Naive thymus-derived CD4-positive, alpha-beta T cell (primary cell): Measurements from ENCODE around the gene TLCD3A. TPM values are rescaled to one million over a fixed set of nuclear protein-coding genes. Genes with fewer than 3 reads are reported as not detected.
"Not testable (repeated sequence)": the region's sequence is repeated elsewhere in the genome, so short reads cannot be mapped to it uniquely, and the experiment has no call there.

Experiments
- ATAC-seq: fragments of 150-1000 bp; cut with Tn5 transposase; 2 replicates; pipeline ENCODE4 v1.10.0; 2021; ENCODE audit warnings: mild to moderate bottlenecking, moderate library complexity
- CTCF ChIA-PET: fragments of 350-600 bp; sonication (Branson Sonifier 250); formaldehyde crosslinking; loops from one replicate; lab custom pipeline; 2021; ENCODE audit warnings: antibody characterized with exemption; lab: Charles Lee
- POLR2A ChIA-PET: fragments of 350-600 bp; sonication (Branson Sonifier 250); formaldehyde crosslinking; loops from one replicate; lab custom pipeline; 2021; ENCODE audit warnings: antibody characterized with exemption, inconsistent platforms; lab: Charles Lee
- DNase-seq, 9 donors: peaks; one replicate each; pipeline versions ENCODE4 v3.0.0 to v3.0.0-alpha.2; 2020 to 2022; ENCODE audit warnings: mixed read lengths in 1 of 9
- H3K27ac ChIP-seq: one replicate; pipeline ENCODE4 v1.7.0; 2013; ENCODE audit warnings: mild to moderate bottlenecking, low read depth, low read length, moderate library complexity
- H3K27me3 ChIP-seq, 2 donors: one replicate each; pipeline ENCODE4 v1.7.0; 2013; ENCODE audit warnings: low read length in 2 of 2, mild to moderate bottlenecking in 2 of 2, moderate library complexity in 2 of 2; ENCODE audit not compliant: control insufficient read depth in 2 of 2, insufficient read depth in 2 of 2
- H3K36me3 ChIP-seq, 3 experiments: 1 replicate in 2 of 3; 2 replicates in 1 of 3; pipeline ENCODE4 v1.7.0; 2013; ENCODE audit warnings: low read length in 3 of 3, mild to moderate bottlenecking in 3 of 3, moderate library complexity in 1 of 3; ENCODE audit not compliant: insufficient read depth in 3 of 3, control insufficient read depth in 2 of 3
- H3K4me1 ChIP-seq, 2 donors: one replicate each; pipeline ENCODE4 v1.7.0; 2013; ENCODE audit warnings: low read length in 2 of 2, mild to moderate bottlenecking in 2 of 2, moderate library complexity in 1 of 2; ENCODE audit not compliant: control insufficient read depth in 2 of 2, insufficient read depth in 2 of 2
- H3K4me3 ChIP-seq: 2 replicates; pipeline ENCODE4 v1.7.0; 2013; ENCODE audit warnings: mild to moderate bottlenecking, low read length
- H3K9me3 ChIP-seq, 3 experiments: 1 replicate in 2 of 3; 2 replicates in 1 of 3; pipeline ENCODE4 v1.7.0; 2013; ENCODE audit warnings: low read length in 3 of 3; ENCODE audit not compliant: control insufficient read depth in 2 of 3
- H3K27ac Mint-ChIP-seq, 9 donors: one replicate each; pipeline ENCODE4 v1.8.0; 2020 to 2022; ENCODE audit warnings: mixed read lengths in 9 of 9, mild to moderate bottlenecking in 8 of 9, moderate library complexity in 5 of 9, inconsistent platforms in 2 of 9
- H3K27me3 Mint-ChIP-seq, 5 donors: one replicate each; pipeline ENCODE4 v1.8.0; 2021 to 2022; ENCODE audit warnings: mixed read lengths in 5 of 5, mild to moderate bottlenecking in 1 of 5
- H3K36me3 Mint-ChIP-seq, 5 donors: one replicate each; pipeline ENCODE4 v1.8.0; 2020 to 2022; ENCODE audit warnings: mixed read lengths in 5 of 5, mild to moderate bottlenecking in 3 of 5, inconsistent platforms in 1 of 5
- H3K4me1 Mint-ChIP-seq, 7 donors: one replicate each; pipeline ENCODE4 v1.8.0; 2020 to 2022; ENCODE audit warnings: mixed read lengths in 7 of 7, mild to moderate bottlenecking in 3 of 7, inconsistent platforms in 1 of 7
- H3K4me3 Mint-ChIP-seq, 10 donors: one replicate each; pipeline ENCODE4 v1.8.0; 2020 to 2022; ENCODE audit warnings: mild to moderate bottlenecking in 10 of 10, mixed read lengths in 10 of 10, moderate library complexity in 6 of 10, inconsistent platforms in 2 of 10
- H3K9me3 Mint-ChIP-seq, 11 donors: one replicate each; pipeline ENCODE4 v1.8.0; 2020 to 2022; ENCODE audit warnings: mixed read lengths in 11 of 11, mild to moderate bottlenecking in 4 of 11, inconsistent platforms in 1 of 11, moderate library complexity in 1 of 11
- intact Hi-C, 2 donors: fragments of 100-400 bp; cut with micrococcal nuclease; formaldehyde crosslinking; loops; one replicate each; pipeline ENCODE4 v1.15.1; 2023
- polyA plus RNA-seq, 2 donors: library from polyadenylated mRNA; unstranded; fragments of 300-500 nt; fragmentation: Illumina TruSeq; gene quantifications; one replicate each; pipeline ENCODE4 v1.2.3, GENCODE V29; 2021
- total RNA-seq, 6 experiments: library from RNA in 5 of 6; stranded (reverse) in 5 of 6; gene quantifications; 1 replicate in 5 of 6; 2 replicates in 1 of 6; pipeline ENCODE4 v1.2.3 and lab custom pipeline; 2021 to 2026

Gene TLCD3A
- total and polyA plus RNA-seq, 7 experiments from 2014 or later: 0.36 to 21.5 (median 1.0) TPM; not detected in 1

DNA sequence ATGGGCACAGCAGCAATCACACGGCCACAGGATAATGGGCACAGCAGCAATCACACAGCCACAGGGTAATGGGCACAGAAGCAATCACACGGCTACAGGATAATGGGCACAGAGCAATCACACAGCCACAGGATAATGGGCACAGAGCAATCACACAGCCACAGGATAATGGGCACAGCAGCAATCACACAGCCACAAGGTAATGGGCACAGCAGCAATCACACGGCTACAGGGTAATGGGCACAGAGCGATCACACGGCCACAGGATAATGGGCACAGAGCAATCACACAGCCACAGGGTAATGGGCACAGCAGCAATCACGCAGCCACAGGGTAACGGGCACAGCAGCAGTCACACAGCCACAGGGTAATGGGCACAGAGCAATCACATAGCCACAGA, 17.0 kb downstream of the TLCD3A start:
- H3K4me3 ChIP-seq, H3K9me3 Mint-ChIP-seq, DNase-seq, H3K27me3 ChIP-seq, H3K9me3 ChIP-seq, intact Hi-C loops, H3K27me3 Mint-ChIP-seq, H3K27ac ChIP-seq, ATAC-seq: not testable (repeated sequence)
- Mint-ChIP-seq H3K36me3 (peaks cover 0 to 36% (median 9%) of the 10 kb centered on the region in 5 donors), H3K27ac (peak overlapping the region in 4 of 9 donors; percentile 40 to 65 (median 44)), H3K4me3 (peak overlapping the region in 8 of 10 donors; percentile 41 to 96 (median 53)), H3K4me1 (peaks cover 32 to 43% (median 40%) of the 10 kb centered on the region in 7 donors)
- H3K36me3 ChIP-seq: peaks cover 0 to 40% (median 5%) of the 10 kb centered on the region in 3 experiments
- ChIA-PET CTCF (interaction anchor here (0.7 kb wide), 1 partner anchor 235 kb away, joined by 3 read pairs; no protein-coding TSS in a partner anchor), POLR2A (interaction anchor here (1.3 to 1.8 kb wide), 2 partner anchors 10 to 33 kb away, joined by 5 read pairs; partner anchors contain the start of genes GLOD4 and MRM3)
- peaks cover 15 to 22% of the 10 kb centered on the region in 2 donors for H3K4me1 ChIP-seq

DNA sequence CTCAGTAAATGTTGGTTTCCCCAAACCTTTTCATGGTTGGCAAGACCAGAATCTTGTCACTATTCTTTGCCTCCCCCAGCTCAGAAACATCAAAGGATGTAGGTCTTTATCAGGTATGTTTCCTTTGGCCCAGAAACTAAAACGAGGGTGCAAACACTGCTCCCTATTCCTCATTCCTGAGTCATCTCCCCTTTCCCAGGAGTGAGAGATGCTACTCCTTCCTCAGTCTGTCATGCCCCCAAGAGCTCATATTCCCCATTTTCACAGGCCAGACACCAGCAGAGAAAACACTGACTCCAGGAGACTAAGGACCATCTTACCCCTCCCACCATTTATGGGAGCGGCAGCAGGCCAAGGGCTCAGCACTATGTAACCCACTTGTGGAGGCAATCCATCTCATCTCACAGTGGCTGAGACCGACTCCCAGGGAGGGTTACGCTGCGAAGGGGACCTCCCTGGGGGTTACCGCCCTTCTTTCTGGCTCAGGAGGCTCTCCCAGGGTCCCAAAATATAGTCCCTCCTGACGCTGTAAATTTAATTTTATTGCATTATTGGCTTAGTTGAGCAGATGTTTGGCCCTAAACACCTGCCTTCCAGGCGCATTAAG, 18.1 kb downstream of the TLCD3A start:
- peak overlapping the region; percentile 80 for H3K4me3 ChIP-seq
- H3K4me1 ChIP-seq: peaks cover 15 to 22% of the 10 kb centered on the region in 2 donors
- no peaks in the 10 kb centered on the region for H3K27me3 ChIP-seq
- Mint-ChIP-seq H3K4me3 (peak overlapping the region; percentile 90 to 97 (median 96)), H3K4me1 (peaks cover 32 to 43% (median 40%) of the 10 kb centered on the region in 7 donors), H3K9me3 (peaks cover 0 to 10% (median 0%) of the 10 kb centered on the region in 11 donors), H3K36me3 (peaks cover 0 to 39% (median 9%) of the 10 kb centered on the region in 5 donors), H3K27ac (peak overlapping the region; percentile 76 to 97 (median 94)), H3K27me3 (no peaks in the 10 kb centered on the region)
- no peak overlapping the region for H3K27ac ChIP-seq
- peaks cover 0 to 28% (median 5%) of the 10 kb centered on the region in 3 experiments for H3K36me3 ChIP-seq
- no peaks in the 10 kb centered on the region for H3K9me3 ChIP-seq
- ATAC-seq (no peak), DNase-seq (no peak)
- CTCF ChIA-PET: interaction anchor here (0.6 to 1.2 kb wide), 2 partner anchors 28 to 245 kb away, joined by 3 read pairs; no protein-coding TSS in a partner anchor
- intact Hi-C loops: no loop called here
- POLR2A ChIA-PET: interaction anchor here (0.6 to 3.6 kb wide), 8 partner anchors 11 to 334 kb away, joined by 3 to 22 read pairs (median 5); partner anchors contain the start of genes GLOD4, MRM3 and VPS53

DNA sequence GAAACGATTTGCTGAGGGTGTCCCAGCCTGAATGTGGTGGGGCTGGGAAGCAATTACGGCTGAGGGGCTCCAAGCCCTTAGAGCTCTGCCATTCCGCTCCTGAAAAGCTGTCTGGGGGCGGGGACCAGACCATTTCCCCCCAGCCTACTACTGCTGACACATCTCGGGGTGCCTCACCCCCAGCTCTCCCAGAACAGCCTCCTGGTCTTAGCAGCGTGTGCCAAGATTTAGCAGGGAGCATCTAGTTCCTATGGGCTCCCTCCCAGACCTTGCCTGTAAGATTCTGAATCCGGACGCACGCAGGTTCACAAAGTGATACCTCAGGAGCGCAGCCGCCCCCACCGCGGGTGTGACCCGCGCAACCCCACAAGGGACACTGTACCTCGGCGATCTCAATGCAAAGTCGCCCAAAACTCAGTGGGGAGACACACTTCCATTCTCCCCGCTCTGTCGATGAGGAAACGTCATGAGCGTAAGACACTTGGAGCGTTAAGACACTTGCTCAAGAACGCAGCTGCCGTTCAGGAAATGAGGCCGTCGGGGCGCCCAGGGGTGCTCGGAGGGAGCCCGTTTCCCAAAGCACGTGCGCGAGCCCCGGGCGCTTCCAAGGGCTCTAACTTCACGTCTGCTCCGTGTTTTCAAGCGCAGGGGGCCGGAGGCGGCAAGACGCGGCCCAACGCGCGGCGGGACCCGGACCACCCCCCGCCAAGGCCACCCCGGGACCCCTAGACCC, 19.0 kb downstream of the TLCD3A start:
- POLR2A ChIA-PET: interaction anchor here (0.6 to 3.6 kb wide), 8 partner anchors 12 to 335 kb away, joined by 3 to 22 read pairs (median 4); partner anchors contain the start of genes GLOD4, MRM3 and VPS53
- Histone ChIP-seq H3K4me1 (peaks cover 15 to 22% of the 10 kb centered on the region in 2 donors), H3K27ac (peak overlapping the region; percentile 81), H3K4me3 (peak overlapping the region; percentile 80), H3K27me3 (no peaks in the 10 kb centered on the region), H3K9me3 (no peaks in the 10 kb centered on the region), H3K36me3 (peaks cover 0 to 19% (median 5%) of the 10 kb centered on the region in 3 experiments)
- CTCF ChIA-PET: interaction anchor here (0.6 to 1.2 kb wide), 3 partner anchors 27 to 339 kb away, joined by 3 read pairs; no protein-coding TSS in a partner anchor
- H3K4me1 Mint-ChIP-seq: peaks cover 32 to 43% (median 40%) of the 10 kb centered on the region in 7 donors
- peak overlapping the region; percentile 90 to 97 (median 96) for H3K4me3 Mint-ChIP-seq
- H3K27ac Mint-ChIP-seq: peak overlapping the region; percentile 88 to 98 (median 95)
- peaks cover 0 to 41% (median 9%) of the 10 kb centered on the region in 5 donors for H3K36me3 Mint-ChIP-seq
- peak in 5 of 9 donors; percentile 39 to 70 (median 65) for DNase-seq
- intact Hi-C loops: loop anchor here (1.0 to 2.0 kb wide), 8 partner anchors 19 to 341 kb away; partner anchors contain the start of genes GLOD4 (in 2 of the 2), MRM3 (in 2 of the 2), TLCD3A (in 2 of the 2) and VPS53 (in 2 of the 2)
- peak; percentile 56 for ATAC-seq
- H3K9me3 Mint-ChIP-seq: peaks cover 0 to 10% (median 0%) of the 10 kb centered on the region in 11 donors
- H3K27me3 Mint-ChIP-seq: no peaks in the 10 kb centered on the region

DNA sequence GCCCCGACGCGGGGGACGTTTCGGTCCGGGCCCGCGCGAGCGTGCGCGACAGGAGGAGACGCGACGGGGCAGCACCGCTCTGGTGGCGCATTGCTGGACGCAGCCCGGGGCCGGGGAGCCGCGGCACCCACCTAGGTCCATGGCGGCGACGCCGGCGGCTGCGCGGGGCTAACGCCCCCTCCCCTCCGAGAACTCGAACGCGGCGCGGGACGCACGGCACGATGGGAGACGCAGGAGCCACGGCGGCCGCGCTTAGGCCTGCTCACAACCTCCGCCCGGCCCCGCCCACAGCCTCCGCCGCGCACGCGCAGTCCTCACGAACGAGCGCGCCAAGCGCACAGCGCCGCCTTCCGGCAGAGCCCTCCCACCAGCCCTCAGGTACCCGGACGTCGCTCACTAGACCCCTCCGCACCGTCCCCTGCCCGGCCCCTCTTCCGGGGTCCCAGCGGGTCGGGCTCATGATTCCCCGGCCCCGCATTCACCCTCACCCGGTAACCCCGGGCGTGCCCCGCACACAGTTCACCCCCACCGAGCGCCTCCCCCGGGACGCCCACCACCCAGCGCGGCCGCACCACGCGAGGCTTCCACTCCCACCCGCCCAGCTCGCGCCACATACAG, 19.7 kb downstream of the TLCD3A start, which contains the start of gene GEMIN4:
Gene GEMIN4 (minus strand): TSS at position 263 of the 618 bp plus-strand sequence. CDS start 122 bp downstream, at position 141.
- intact Hi-C loops: loop anchor here (1.0 to 2.0 kb wide), 8 partner anchors 19 to 342 kb away; partner anchors contain the start of genes GLOD4 (in 2 of the 2), MRM3 (in 2 of the 2), TLCD3A (in 2 of the 2) and VPS53 (in 2 of the 2)
- peaks cover 32 to 43% (median 40%) of the 10 kb centered on the region in 7 donors for H3K4me1 Mint-ChIP-seq
- Histone ChIP-seq H3K9me3 (no peaks in the 10 kb centered on the region), H3K27ac (peak within 1 kb of the TSS; percentile 81), H3K4me1 (peaks cover 15 to 22% of the 10 kb centered on the region in 2 donors), H3K36me3 (peaks cover 0 to 12% (median 8%) of the 10 kb centered on the region in 3 experiments), H3K27me3 (no peaks in the 10 kb centered on the region), H3K4me3 (peak within 1 kb of the TSS; percentile 80)
- H3K27me3 Mint-ChIP-seq: no peaks in the 10 kb centered on the region
- ATAC-seq (peak; percentile 96), DNase-seq (peak; percentile 92 to 100 (median 98))
- H3K27ac Mint-ChIP-seq: peak within 1 kb of the TSS; percentile 88 to 98 (median 96)
- peak within 1 kb of the TSS; percentile 90 to 97 (median 96) for H3K4me3 Mint-ChIP-seq
- peaks cover 0 to 10% (median 0%) of the 10 kb centered on the region in 11 donors for H3K9me3 Mint-ChIP-seq
- peaks cover 0 to 41% (median 9%) of the 10 kb centered on the region in 5 donors for H3K36me3 Mint-ChIP-seq
- ChIA-PET POLR2A (interaction anchor here (0.7 to 3.6 kb wide), 6 partner anchors 9 to 336 kb away, joined by 3 to 27 read pairs (median 4); partner anchors contain the start of genes GLOD4, MRM3 and VPS53), CTCF (interaction anchor here (0.8 to 1.3 kb wide), 5 partner anchors 10 to 340 kb away, joined by 3 to 5 read pairs (median 5); partner anchors contain the start of genes GLOD4 and MRM3)

GRCh38 chr17:752620-753219, 20.3 kb downstream of the TLCD3A start:
- intact Hi-C loops: loop anchor here (1.0 to 2.0 kb wide), 8 partner anchors 20 to 342 kb away; partner anchors contain the start of genes GLOD4 (in 2 of the 2), MRM3 (in 2 of the 2), TLCD3A (in 2 of the 2) and VPS53 (in 2 of the 2)
- Histone ChIP-seq H3K27me3 (no peaks in the 10 kb centered on the region), H3K4me1 (peaks cover 15 to 22% of the 10 kb centered on the region in 2 donors), H3K4me3 (peak overlapping the region; percentile 80), H3K27ac (peak overlapping the region; percentile 81), H3K9me3 (no peaks in the 10 kb centered on the region), H3K36me3 (peaks cover 0 to 7% (median 6%) of the 10 kb centered on the region in 3 experiments)
- peak in 1 of 9 donors; percentile 12 for DNase-seq
- Mint-ChIP-seq H3K36me3 (peaks cover 0 to 39% (median 8%) of the 10 kb centered on the region in 5 donors), H3K4me1 (peaks cover 31 to 43% (median 40%) of the 10 kb centered on the region in 7 donors), H3K27ac (peak overlapping the region; percentile 88 to 97 (median 94)), H3K4me3 (peak overlapping the region; percentile 90 to 97 (median 94)), H3K27me3 (no peaks in the 10 kb centered on the region), H3K9me3 (peaks cover 0 to 10% (median 0%) of the 10 kb centered on the region in 11 donors)
- ChIA-PET POLR2A (interaction anchor here (0.7 to 3.6 kb wide), 6 partner anchors 8 to 336 kb away, joined by 3 to 27 read pairs (median 4); partner anchors contain the start of genes GLOD4, MRM3 and VPS53), CTCF (interaction anchor here (0.8 to 1.3 kb wide), 6 partner anchors 9 to 341 kb away, joined by 3 to 5 read pairs (median 4); partner anchors contain the start of genes GLOD4 and MRM3)
- peak; percentile 1 for ATAC-seq
